Measurements from ENCODE around the gene NIPAL1.

NIPAL1 gene

DNA sequence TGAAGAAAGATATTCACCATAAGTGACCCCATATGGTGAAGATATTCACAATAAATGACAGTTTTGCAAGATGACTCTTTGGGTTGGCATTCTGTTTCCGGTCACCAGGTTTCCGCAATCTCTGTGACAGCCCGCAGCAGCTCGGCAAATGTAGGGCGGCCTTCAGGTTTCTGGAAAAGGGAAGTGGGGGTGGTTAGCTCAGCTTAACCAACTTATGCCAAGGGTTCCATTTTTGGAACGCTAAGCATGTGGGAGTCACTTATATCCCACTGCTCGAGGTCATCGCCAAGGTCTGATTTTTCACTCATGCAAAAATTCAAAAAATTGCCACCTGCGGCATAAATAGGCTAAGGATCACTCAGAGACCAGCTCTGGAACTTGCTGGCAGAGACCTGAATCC, 51.0 kb downstream of the NIPAL1 start:
- Histone ChIP-seq H3K27ac (ENCODE audit: low read depth, low read length) (no peak overlapping the region), H3F3A (ENCODE audit: control insufficient read depth, insufficient read depth) (no peaks in the 10 kb centered on the region), H3K9me2 (replicated peaks; ENCODE audit: control insufficient read depth, low read length) (no peaks in the 10 kb centered on the region), H4K20me1 (ENCODE audit: control insufficient read depth, insufficient read depth, low read depth, low read length) (no peaks in the 10 kb centered on the region), H3K9me3 (ENCODE audit: control insufficient read depth, insufficient read depth, low read length) (no peaks in the 10 kb centered on the region), H3K79me2 (ENCODE audit: control insufficient read depth, low read length) (no peaks in the 10 kb centered on the region), H3K4me3 (ENCODE audit: low read length) (no peak overlapping the region), H3K4me2 (ENCODE audit: low read length) (no peak overlapping the region), H3K27me3 (ENCODE audit: control insufficient read depth, low read length) (no peaks in the 10 kb centered on the region), H3K4me1 (ENCODE audit: control insufficient read depth, low read length) (no peaks in the 10 kb centered on the region), H3K36me3 (ENCODE audit: control insufficient read depth, low read length) (no peaks in the 10 kb centered on the region)
- TF ChIP-seq EZH2phosphoT487 (IDR thresholded peaks at IDR 0.05; ENCODE audit: borderline replicate concordance, low read length), result no peak
- TF ChIP-seq, protein P1, sequence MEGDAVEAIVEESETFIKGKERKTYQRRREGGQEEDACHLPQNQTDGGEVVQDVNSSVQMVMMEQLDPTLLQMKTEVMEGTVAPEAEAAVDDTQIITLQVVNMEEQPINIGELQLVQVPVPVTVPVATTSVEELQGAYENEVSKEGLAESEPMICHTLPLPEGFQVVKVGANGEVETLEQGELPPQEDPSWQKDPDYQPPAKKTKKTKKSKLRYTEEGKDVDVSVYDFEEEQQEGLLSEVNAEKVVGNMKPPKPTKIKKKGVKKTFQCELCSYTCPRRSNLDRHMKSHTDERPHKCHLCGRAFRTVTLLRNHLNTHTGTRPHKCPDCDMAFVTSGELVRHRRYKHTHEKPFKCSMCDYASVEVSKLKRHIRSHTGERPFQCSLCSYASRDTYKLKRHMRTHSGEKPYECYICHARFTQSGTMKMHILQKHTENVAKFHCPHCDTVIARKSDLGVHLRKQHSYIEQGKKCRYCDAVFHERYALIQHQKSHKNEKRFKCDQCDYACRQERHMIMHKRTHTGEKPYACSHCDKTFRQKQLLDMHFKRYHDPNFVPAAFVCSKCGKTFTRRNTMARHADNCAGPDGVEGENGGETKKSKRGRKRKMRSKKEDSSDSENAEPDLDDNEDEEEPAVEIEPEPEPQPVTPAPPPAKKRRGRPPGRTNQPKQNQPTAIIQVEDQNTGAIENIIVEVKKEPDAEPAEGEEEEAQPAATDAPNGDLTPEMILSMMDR (IDR thresholded peaks at IDR 0.05; ENCODE audit: low read depth, low read length, poor library complexity, severe bottlenecking), result no peak

DNA sequence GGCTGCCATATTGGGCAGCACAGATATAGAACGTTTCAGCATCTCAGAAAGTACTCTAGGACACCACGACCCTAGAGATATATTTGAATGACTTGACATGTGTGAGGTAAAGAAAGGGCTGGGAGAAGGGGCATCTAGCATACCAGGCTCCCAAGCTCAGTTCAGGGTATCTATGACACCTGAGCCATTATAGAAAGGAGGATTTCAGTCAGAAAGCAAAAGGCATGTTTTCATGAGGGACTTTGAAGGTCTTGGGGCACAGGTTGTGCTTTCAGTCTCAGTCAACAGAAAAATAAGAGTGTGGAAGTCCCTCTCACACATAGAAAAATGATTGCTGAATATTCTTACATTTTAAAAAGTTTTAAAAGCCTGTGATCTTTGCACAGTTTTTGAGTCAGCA, 51.6 kb downstream of the NIPAL1 start:
- Histone ChIP-seq H3K27me3 (ENCODE audit: control insufficient read depth, low read length) (no peaks in the 10 kb centered on the region), H3K4me1 (ENCODE audit: control insufficient read depth, low read length) (no peaks in the 10 kb centered on the region), H3K9me3 (ENCODE audit: control insufficient read depth, insufficient read depth, low read length) (no peaks in the 10 kb centered on the region), H4K20me1 (ENCODE audit: control insufficient read depth, insufficient read depth, low read depth, low read length) (no peaks in the 10 kb centered on the region), H3K27ac (ENCODE audit: low read depth, low read length) (no peak overlapping the region), H3K36me3 (ENCODE audit: control insufficient read depth, low read length) (no peaks in the 10 kb centered on the region), H3K4me2 (ENCODE audit: low read length) (no peak overlapping the region), H3K4me3 (ENCODE audit: low read length) (no peak overlapping the region), H3K9me2 (replicated peaks; ENCODE audit: control insufficient read depth, low read length) (no peaks in the 10 kb centered on the region), H3F3A (ENCODE audit: control insufficient read depth, insufficient read depth) (no peaks in the 10 kb centered on the region), H3K79me2 (ENCODE audit: control insufficient read depth, low read length) (no peaks in the 10 kb centered on the region)
- no peak for TF ChIP-seq EZH2phosphoT487 (IDR thresholded peaks at IDR 0.05; ENCODE audit: borderline replicate concordance, low read length)
- TF ChIP-seq, protein P1 (IDR thresholded peaks at IDR 0.05; ENCODE audit: low read depth, low read length, poor library complexity, severe bottlenecking), result no peak

DNA sequence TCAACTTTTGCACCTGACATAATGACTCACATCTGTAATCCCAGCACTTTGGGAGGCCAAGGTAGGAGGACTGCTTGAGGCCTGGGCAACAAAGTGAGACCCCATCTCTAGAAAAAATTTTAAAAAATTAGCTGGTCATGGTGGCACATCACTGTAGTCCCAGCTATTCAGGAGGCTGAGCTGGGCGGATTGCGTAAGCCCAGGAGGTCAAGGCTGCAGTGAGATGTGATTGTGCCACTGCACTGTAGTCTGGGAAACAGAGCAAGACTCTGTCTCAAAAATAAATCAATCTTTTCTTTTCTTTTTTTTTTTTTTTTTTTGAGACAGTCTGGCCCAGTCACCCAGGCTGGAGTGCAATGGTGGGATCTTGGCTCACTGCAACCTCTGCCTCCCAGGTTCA, 52.5 kb downstream of the NIPAL1 start:
- H3K4me2 ChIP-seq (ENCODE audit: low read length), result no peak overlapping the region
- no peaks in the 10 kb centered on the region for H3K9me2 ChIP-seq (replicated peaks; ENCODE audit: control insufficient read depth, low read length)
- H3K9me3 ChIP-seq (ENCODE audit: control insufficient read depth, insufficient read depth, low read length), result no peaks in the 10 kb centered on the region
- no peak overlapping the region for H3K4me3 ChIP-seq (ENCODE audit: low read length)
- no peak for TF ChIP-seq EZH2phosphoT487 (IDR thresholded peaks at IDR 0.05; ENCODE audit: borderline replicate concordance, low read length)
- TF ChIP-seq, protein P1 (IDR thresholded peaks at IDR 0.05; ENCODE audit: low read depth, low read length, poor library complexity, severe bottlenecking), result no peak
- H3F3A ChIP-seq (ENCODE audit: control insufficient read depth, insufficient read depth), result no peaks in the 10 kb centered on the region
- no peaks in the 10 kb centered on the region for H3K4me1 ChIP-seq (ENCODE audit: control insufficient read depth, low read length)
- H4K20me1 ChIP-seq (ENCODE audit: control insufficient read depth, insufficient read depth, low read depth, low read length), result no peaks in the 10 kb centered on the region
- no peak overlapping the region for H3K27ac ChIP-seq (ENCODE audit: low read depth, low read length)
- H3K79me2 ChIP-seq (ENCODE audit: control insufficient read depth, low read length), result no peaks in the 10 kb centered on the region
- no peaks in the 10 kb centered on the region for H3K36me3 ChIP-seq (ENCODE audit: control insufficient read depth, low read length)
- H3K27me3 ChIP-seq (ENCODE audit: control insufficient read depth, low read length), result no peaks in the 10 kb centered on the region

- H3K9me3 ChIP-seq (ENCODE audit: control insufficient read depth, insufficient read depth, low read length), result no peaks in the 10 kb centered on the region
- TF ChIP-seq EZH2phosphoT487 (IDR thresholded peaks at IDR 0.05; ENCODE audit: borderline replicate concordance, low read length), result no peak
- TF ChIP-seq, protein P1 (IDR thresholded peaks at IDR 0.05; ENCODE audit: low read depth, low read length, poor library complexity, severe bottlenecking), result no peak
- no peaks in the 10 kb centered on the region for H4K20me1 ChIP-seq (ENCODE audit: control insufficient read depth, insufficient read depth, low read depth, low read length)
Measured at GRCh38 chr4:48071191-48071590, 54.6 kb downstream of the NIPAL1 start.

More at GRCh38 chr4:48071191-48071590, 54.6 kb downstream of the NIPAL1 start:
- Histone ChIP-seq H3K27me3 (ENCODE audit: control insufficient read depth, low read length) (no peaks in the 10 kb centered on the region), H3K4me1 (ENCODE audit: control insufficient read depth, low read length) (no peaks in the 10 kb centered on the region), H3K4me3 (ENCODE audit: low read length) (no peak overlapping the region), H3K79me2 (ENCODE audit: control insufficient read depth, low read length) (no peaks in the 10 kb centered on the region), H3K36me3 (ENCODE audit: control insufficient read depth, low read length) (no peaks in the 10 kb centered on the region), H3K27ac (ENCODE audit: low read depth, low read length) (no peak overlapping the region), H3F3A (ENCODE audit: control insufficient read depth, insufficient read depth) (no peaks in the 10 kb centered on the region), H3K9me2 (replicated peaks; ENCODE audit: control insufficient read depth, low read length) (no peaks in the 10 kb centered on the region), H3K4me2 (ENCODE audit: low read length) (no peak overlapping the region)

All from DOHH2 (cell line).